Chondrocyte (in vitro differentiated cells): ENCODE results near the gene MYCN. TPM values are rescaled to one million over a fixed set of nuclear protein-coding genes. Genes with fewer than 3 reads are reported as not detected.

Source experiments
- DNase-seq: peaks from one replicate; pipeline ENCODE4 v3.0.0; 2021; ENCODE audit warnings: mixed read lengths, low spot score
- H3K27ac Mint-ChIP-seq: one replicate; pipeline ENCODE4 v1.8.0; 2021; ENCODE audit warnings: mild to moderate bottlenecking, moderate library complexity, mixed read lengths; ENCODE audit not compliant: unreplicated experiment
- H3K27me3 Mint-ChIP-seq: 2 replicates; pipeline ENCODE4 v1.8.0; 2021; ENCODE audit warnings: low read depth, mixed read lengths
- H3K36me3 Mint-ChIP-seq: 2 replicates; pipeline ENCODE4 v1.8.0; 2021; ENCODE audit warnings: low read depth, mixed read lengths
- H3K4me1 Mint-ChIP-seq: 2 replicates; pipeline ENCODE4 v1.8.0; 2021; ENCODE audit warnings: low read depth, mild to moderate bottlenecking, mixed read lengths
- H3K4me3 Mint-ChIP-seq: one replicate; pipeline ENCODE4 v1.8.0; 2021; ENCODE audit warnings: mild to moderate bottlenecking, moderate library complexity, mixed read lengths; ENCODE audit not compliant: unreplicated experiment
- H3K9me3 Mint-ChIP-seq: 2 replicates; pipeline ENCODE4 v1.8.0; 2021; ENCODE audit warnings: low read depth, mixed read lengths
- total RNA-seq: library from RNA; stranded (reverse); gene quantifications from 3 replicates; pipeline ENCODE4 v1.2.1, GENCODE V29; 2021
- TF ChIP-seq, protein P1 (sequence below): fragments of 200-600 bp; sonication (generic); IDR thresholded peaks from 2 replicates; pipeline ENCODE4 v1.5.0; 2021; ENCODE audit warnings: antibody characterized with exemption, mild to moderate bottlenecking, moderate library complexity

Gene MYCN
- total RNA-seq, 1 donor from 2014 or later = 0.17 TPM

DNA sequence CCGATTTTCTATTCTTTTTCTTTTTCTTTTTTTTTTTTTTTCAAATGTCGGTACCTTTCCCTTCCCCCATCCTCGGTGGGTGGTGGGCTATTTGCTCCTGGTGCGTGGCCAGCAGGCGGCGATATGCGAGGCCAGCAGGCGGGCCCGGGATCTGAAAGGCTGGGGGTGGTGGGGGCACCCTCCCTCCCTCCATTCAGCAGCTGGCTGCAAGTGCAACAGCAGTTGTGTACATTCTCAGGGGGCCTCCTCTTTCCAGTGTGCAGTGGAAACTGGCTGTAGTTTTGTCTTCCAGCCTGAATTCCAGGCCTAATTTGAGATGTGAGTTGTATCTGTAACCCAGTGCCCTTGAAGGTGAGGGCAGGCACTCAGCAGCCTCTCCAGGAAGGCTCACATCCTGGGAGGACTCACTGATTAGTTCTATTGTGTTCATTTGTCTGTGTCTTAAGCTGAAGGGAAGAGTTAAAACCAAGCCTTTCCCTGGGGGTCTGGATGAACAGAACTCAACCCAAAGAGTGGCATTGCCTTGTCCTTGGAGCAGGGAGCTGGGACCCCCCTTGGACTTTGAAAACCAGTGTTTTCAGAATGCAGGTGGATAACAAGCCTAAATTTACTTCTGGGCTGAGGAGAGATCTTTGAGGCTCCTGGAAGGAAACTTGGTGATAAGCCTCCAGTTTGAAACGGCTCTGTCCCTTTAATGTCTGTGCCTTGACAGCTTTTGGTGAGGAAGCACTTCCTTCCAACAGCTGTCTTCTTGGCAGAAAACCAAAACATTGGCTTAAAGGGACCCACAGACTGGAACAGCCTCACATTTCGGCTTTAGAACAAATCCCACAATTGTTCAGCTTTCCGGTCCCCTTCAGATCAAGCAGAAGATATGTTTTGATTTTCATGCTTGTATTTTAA, 3.3 kb downstream of the MYCN start:
- peaks cover 29% of the 10 kb centered on the region for H3K4me1 Mint-ChIP-seq
- H3K9me3 Mint-ChIP-seq = no peaks in the 10 kb centered on the region

GRCh38 chr2:15944325-15945017, 4.1 kb downstream of the MYCN start:
- H3K4me3 Mint-ChIP-seq = no peak overlapping the region
- DNase-seq = no peak
- no peaks in the 10 kb centered on the region for H3K9me3 Mint-ChIP-seq
- peaks cover 18% of the 10 kb centered on the region for H3K27me3 Mint-ChIP-seq
- no peak overlapping the region for H3K27ac Mint-ChIP-seq
- peaks cover 29% of the 10 kb centered on the region for H3K4me1 Mint-ChIP-seq
- TF ChIP-seq, protein P1, sequence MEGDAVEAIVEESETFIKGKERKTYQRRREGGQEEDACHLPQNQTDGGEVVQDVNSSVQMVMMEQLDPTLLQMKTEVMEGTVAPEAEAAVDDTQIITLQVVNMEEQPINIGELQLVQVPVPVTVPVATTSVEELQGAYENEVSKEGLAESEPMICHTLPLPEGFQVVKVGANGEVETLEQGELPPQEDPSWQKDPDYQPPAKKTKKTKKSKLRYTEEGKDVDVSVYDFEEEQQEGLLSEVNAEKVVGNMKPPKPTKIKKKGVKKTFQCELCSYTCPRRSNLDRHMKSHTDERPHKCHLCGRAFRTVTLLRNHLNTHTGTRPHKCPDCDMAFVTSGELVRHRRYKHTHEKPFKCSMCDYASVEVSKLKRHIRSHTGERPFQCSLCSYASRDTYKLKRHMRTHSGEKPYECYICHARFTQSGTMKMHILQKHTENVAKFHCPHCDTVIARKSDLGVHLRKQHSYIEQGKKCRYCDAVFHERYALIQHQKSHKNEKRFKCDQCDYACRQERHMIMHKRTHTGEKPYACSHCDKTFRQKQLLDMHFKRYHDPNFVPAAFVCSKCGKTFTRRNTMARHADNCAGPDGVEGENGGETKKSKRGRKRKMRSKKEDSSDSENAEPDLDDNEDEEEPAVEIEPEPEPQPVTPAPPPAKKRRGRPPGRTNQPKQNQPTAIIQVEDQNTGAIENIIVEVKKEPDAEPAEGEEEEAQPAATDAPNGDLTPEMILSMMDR = no peak
- H3K36me3 Mint-ChIP-seq = no peaks in the 10 kb centered on the region

More for the DNA sequence above, 3.3 kb downstream of the MYCN start:
- no peak for DNase-seq
- Mint-ChIP-seq H3K27me3 (peaks cover 24% of the 10 kb centered on the region), H3K4me3 (peak overlapping the region; percentile 36), H3K27ac (no peak overlapping the region), H3K36me3 (no peaks in the 10 kb centered on the region)
- TF ChIP-seq, protein P1 = peak; percentile 68

DNA sequence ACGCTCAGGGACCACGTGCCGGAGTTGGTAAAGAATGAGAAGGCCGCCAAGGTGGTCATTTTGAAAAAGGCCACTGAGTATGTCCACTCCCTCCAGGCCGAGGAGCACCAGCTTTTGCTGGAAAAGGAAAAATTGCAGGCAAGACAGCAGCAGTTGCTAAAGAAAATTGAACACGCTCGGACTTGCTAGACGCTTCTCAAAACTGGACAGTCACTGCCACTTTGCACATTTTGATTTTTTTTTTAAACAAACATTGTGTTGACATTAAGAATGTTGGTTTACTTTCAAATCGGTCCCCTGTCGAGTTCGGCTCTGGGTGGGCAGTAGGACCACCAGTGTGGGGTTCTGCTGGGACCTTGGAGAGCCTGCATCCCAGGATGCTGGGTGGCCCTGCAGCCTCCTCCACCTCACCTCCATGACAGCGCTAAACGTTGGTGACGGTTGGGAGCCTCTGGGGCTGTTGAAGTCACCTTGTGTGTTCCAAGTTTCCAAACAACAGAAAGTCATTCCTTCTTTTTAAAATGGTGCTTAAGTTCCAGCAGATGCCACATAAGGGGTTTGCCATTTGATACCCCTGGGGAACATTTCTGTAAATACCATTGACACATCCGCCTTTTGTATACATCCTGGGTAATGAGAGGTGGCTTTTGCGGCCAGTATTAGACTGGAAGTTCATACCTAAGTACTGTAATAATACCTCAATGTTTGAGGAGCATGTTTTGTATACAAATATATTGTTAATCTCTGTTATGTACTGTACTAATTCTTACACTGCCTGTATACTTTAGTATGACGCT, 5.8 kb downstream of the MYCN start:
- H3K27me3 Mint-ChIP-seq = peaks cover 10% of the 10 kb centered on the region
- no peaks in the 10 kb centered on the region for H3K36me3 Mint-ChIP-seq
- H3K4me3 Mint-ChIP-seq = no peak overlapping the region
- no peak overlapping the region for H3K27ac Mint-ChIP-seq
- no peak for DNase-seq
- H3K4me1 Mint-ChIP-seq = peaks cover 16% of the 10 kb centered on the region
- TF ChIP-seq, protein P1 = no peak
- no peaks in the 10 kb centered on the region for H3K9me3 Mint-ChIP-seq

DNA sequence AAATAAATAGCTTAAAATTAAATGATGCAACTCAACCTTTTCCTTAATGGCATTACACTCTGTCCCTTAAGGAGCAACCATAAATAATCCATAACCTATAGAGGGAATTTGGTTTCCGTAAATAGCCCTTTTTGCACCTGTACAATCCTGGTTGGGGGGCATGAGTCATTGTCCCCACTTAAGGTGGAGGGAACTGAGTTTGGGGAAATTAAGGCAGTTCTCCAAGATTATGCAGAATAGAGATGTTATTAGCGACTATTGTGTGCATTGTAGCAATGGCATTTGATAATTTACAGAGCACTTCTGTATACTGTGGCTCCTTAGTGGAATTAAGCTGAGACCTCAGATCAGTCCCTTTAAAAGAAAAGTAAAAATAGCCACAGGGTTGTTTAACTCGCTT, 6.6 kb downstream of the MYCN start:
- no peaks in the 10 kb centered on the region for H3K9me3 Mint-ChIP-seq
- peaks cover 10% of the 10 kb centered on the region for H3K4me1 Mint-ChIP-seq
- H3K36me3 Mint-ChIP-seq = no peaks in the 10 kb centered on the region
- TF ChIP-seq, protein P1 = no peak
- no peak overlapping the region for H3K27ac Mint-ChIP-seq
- H3K4me3 Mint-ChIP-seq = no peak overlapping the region
- H3K27me3 Mint-ChIP-seq = peaks cover 7% of the 10 kb centered on the region
- DNase-seq = no peak

DNA sequence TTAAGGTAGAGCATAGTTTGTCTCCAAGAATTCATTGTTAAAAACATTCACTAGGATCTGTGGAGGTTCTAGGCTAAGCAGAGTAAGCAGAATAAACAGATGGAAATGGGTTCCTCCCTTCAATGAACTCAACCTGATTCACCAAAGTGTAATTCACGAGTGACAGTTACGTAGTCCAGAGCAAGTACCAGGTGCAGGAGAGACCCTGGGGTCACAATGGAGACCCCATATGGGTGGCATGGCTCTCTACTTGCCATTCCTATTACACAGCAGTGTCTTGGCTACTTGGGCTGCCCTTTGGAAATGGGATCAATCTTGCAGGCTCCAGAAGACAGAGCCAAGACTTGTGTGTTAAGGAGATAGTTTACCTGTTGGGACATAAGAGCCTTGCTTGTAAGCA, 7.1 kb downstream of the MYCN start:
- Mint-ChIP-seq H3K9me3 (no peaks in the 10 kb centered on the region), H3K4me1 (peaks cover 9% of the 10 kb centered on the region), H3K4me3 (no peak overlapping the region), H3K36me3 (no peaks in the 10 kb centered on the region), H3K27me3 (peaks cover 7% of the 10 kb centered on the region), H3K27ac (no peak overlapping the region)
- TF ChIP-seq, protein P1 = no peak
- DNase-seq = no peak
